HG03025 (cell line): Measurements from ENCODE around the gene TMIGD1.

Experiments used
- ATAC-seq: cut with Tn5 transposase; IDR thresholded peaks from one replicate; pipeline ENCODE4 v1.9.1; 2021; ENCODE audit warnings: mild to moderate bottlenecking, moderate library complexity; ENCODE audit not compliant: unreplicated experiment, low FRiP score

Gene TMIGD1

DNA sequence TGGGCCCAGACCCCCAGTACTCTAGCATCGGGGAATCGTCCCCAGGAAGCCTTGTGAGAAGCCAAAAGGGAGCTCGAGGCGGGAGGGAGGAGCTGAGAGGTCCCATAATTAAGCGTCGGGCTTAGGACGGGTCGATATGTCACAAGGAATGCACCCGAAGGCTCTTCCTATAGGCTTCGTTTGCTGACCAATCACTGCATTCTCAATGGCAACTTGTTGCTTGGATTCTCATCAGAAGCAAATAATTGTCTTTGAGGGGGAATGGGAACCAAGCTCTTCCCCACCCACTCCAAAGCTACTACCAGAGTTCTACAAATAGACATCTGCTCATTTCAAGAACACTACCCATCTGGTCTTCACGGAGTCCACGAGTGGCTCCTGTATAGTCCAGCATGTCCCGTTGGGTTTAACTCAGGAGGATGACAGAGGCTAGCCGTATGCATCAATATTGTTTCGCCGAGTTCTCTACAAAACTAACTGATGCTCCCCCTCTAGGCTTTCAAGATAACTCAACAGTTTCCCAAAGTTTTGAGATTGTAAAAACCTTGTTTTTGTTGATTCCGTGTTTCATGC lies 41.5 kb downstream of the TMIGD1 start:
- no peak for ATAC-seq

DNA sequence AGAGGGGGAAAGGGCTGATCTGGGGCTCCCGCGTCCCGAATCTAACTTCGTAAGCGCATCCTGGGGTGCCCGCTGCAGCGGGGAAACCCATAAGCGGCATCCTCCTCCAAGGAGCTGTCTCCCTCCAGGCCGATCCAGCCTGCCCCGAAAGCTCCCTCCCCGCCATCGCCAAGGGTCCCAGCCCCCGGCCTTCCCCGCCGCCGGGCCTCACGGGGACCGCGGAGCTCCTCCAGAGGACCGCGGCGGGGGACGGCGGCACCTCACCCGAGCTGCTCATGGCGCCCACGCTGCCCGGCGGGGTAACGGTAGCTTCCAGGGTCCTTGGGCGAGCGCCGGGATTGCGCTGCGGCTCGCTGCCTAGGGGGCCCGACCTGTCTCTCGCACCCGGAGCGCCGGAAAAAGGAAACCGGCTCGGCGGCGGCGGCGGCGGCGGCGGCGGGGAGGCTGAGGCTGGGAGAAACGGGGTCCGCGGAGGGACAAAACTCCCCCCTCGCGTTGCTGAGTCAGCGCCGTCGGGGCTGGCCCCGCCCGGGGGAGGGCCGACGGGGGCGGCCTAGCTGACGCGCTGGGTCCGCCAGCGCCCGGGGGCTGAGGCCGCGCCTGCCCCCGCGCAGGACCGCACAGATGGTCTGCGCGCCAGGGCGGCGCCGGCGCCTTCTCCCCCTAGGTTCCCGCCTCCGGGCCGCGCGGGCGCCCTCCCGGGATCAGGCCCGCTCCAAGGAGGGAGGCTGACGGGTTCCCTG lies 42.1 kb downstream of the TMIGD1 start, which contains the start of gene BLMH:
Gene BLMH, minus strand, starts transcription at position 402 of the 743 bp plus-strand sequence. Its CDS starts 125 bp downstream, at position 277.
- ATAC-seq = peak; percentile 58

DNA sequence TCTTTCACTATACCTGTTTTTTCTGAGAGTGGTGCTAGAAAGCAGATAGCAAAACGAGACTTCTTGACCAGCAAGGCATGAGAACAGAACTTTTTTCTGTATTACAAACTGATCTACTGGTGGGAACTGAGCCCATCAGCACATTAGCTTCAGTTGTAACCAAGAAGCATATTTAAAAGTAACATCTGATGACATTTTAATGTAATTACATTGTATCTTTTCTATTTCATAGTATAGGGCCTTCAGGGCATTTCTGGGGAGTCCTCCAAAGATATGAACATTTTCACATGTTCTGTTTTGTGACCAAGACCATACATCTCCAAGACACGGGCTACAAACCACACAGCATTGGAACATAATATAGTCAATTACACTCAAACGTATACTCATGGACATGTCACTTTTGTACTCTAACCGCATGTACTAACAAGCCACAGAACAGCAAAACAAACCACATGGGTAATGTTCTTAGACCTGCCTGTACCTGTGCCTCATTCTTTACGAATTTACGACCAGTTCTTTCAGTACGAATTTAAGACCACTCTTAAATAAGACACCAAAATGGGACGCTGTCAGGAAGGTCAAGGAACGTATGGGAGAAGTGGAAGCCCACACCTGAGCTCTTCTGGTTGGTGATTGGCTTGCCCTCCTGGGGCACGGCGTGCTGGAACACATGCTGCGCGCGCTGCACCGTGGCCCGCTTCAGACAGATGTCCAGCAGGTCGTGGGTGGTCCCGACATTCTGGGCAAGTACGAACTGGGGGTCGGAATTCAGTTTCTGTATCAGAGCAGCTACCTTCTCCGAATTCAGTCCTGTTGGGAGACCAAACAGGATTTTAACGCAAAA lies 42.9 kb downstream of the TMIGD1 start:
- no peak for ATAC-seq

DNA sequence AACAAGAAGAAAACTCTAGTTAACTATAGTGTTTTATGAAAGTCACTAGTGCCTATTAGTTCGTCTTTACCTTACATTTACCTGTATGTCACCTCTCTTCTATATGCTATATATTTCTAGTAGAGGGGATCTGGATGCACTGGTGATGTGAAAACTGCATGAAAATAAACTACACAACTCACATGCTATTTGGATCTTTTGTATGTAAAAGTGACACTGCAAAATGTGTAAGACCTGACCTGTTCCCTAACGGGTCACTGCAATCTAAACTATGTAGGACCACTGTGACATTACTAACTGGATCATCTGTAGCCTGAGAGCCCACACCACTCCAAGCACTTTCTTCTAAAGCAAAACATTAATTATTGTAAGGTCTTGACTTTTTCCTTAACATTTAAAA lies 43.8 kb downstream of the TMIGD1 start:
- no peak for ATAC-seq

DNA sequence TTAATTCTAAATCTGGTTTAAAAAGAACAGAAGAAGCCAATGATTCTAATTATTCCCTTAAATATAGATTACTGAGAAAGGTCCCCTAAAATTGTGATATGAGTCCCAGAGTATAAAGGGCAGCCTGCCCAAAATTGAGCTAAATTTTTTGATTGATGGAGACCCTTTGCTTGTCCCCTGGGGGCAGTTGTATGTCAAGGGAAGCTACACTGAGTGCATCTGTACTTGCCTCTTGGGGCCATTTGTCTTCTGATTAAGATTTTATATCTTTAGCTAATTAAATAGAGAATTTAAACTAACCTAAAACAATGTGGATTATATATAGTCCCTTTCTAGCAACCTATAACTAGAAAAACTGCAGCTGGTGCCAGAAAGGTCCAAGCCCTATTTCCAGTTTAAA lies 54.7 kb downstream of the TMIGD1 start:
- no peak for ATAC-seq

DNA sequence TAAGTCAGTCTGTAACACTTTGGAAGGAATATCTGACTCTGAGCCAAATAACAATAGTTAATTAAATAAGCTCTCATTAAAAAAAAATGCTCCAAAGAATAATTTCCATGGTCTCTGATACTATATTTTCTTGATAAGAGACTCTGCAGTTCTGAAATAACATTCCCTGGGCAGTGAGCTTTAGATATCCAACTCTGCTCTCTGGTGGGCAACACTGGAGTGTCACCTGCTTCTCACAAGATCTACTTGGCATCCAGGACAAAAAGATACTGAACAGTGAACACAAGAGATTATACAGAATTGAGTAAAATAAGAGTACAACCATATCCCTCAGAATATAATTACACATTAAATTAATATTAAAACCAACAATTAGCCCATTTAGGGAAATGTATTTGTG lies 55.8 kb downstream of the TMIGD1 start:
- ATAC-seq = no peak

DNA sequence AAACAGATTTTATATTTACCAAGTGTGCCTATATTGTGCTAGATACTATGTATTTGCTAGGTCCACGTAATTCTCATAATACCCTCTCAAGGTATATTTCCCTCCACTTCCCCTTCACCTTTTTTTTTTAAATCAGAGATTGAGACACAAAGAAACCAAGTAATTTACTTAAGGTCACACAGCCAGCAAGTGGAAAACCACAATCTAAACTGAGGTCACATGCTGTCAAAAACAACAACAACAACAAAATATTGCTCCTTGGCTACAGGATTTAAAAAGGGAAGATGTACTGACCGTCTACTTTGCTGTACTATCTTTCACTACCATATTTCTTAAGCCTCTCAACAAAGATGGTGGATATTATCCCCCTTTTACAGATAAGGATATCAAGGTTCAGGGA lies 57.9 kb downstream of the TMIGD1 start:
- ATAC-seq = no peak

DNA sequence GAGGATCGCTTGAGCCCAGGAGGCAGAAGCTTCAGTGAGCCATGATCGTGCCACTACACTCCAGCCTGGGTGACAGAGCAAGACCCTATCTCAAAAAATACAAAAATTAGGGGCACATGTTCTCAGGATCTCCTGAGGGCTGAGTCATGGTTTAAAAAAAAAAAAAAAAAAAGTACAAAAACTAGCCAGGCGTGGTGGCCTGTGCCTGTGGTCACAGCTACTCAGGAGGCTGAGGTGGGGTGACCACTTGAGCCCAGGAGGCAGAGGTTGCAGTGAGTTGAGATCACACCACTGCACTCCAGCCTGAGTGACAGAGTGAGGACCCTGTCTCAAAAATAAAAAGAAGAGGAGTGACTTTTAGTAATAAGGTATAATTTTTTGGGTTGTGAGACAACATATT lies 59.0 kb downstream of the TMIGD1 start:
- ATAC-seq = no peak

DNA sequence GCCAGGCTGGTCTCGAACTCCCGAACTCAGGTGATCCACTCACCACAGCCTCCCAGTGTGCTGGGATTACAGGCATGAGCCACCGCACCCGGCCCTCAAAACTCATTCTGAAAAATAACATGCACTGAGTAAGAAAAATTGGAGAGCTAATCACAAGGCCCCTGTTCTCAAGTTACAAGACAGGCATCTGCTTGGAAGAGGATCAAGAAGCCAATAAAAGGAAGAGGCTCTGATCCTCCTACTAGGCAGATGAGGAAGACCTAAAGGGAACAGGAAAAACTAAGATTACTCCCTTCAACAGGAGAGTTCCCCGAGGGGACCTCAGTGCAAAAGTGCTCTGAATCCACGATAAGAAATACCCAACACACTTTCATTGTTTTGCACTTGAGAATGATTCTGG lies 60.5 kb downstream of the TMIGD1 start:
- no peak for ATAC-seq

DNA sequence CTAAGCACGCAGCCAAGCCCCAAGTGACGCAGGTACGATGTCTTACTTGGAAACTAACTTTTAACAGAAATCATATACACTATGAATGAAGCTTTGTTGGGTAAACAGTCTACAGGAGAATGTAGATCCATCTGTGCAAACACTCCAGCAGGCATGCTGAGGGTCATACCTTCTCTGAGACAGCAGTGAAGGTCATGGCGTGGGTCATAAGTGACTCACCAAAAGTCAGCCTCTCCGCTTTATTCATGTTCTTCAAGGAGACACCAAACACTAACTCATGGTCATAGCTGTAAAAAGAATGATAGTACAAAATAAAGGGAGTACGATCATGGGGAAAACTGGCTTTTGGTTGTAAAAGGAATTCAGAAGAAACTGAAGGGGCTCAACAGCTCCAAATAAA lies 62.8 kb downstream of the TMIGD1 start:
- no peak for ATAC-seq

DNA sequence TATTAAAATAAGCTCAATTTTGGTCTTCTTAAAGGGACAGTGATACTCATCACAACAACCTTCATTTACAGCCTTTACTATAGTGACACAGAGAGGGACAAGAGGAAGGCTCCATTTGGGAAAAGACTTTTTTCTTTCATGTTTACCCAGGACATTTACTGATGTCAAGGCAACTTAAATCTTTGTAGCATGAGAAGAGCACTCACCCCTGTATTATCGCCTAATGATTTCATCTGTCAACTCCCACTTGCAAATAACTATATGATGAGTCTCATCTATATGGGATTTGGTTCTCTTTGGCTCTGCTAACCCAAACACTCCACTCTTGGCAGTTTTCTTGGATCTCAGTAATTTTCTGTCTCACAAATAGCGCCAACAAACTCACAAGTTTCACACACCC lies 66.2 kb downstream of the TMIGD1 start:
- no peak for ATAC-seq
